Measurements from ENCODE around the gene MACO1.

GRCh38 chr1:25472471-25472870, 41.8 kb downstream of the MACO1 start:
- TF ChIP-seq TEAD4 (IDR thresholded peaks at IDR 0.05; ENCODE audit: low read depth, low read length) (no peak), RNF2 (IDR thresholded peaks at IDR 0.05; ENCODE audit: borderline replicate concordance, low read depth, low read length, missing control alignments, poor library complexity, severe bottlenecking) (no peak), CTCF (IDR thresholded peaks at IDR 0.05; ENCODE audit: control extremely low read depth in 1 of 3, insufficient read depth in 1 of 3, low read depth in 1 of 3, low read length in 3 of 3) (no peak), MAX (IDR thresholded peaks at IDR 0.05) (no peak), HDAC6 (IDR thresholded peaks at IDR 0.05; ENCODE audit: low read depth, low read length) (no peak), JUN (IDR thresholded peaks at IDR 0.05; ENCODE audit: low read depth, low read length) (no peak), ZNF274 (IDR thresholded peaks at IDR 0.05; ENCODE audit: borderline replicate concordance, extremely low read depth, low read length) (no peak), POLR2AphosphoS5 (IDR thresholded peaks at IDR 0.05; ENCODE audit: low read depth, low read length) (no peak), EZH2 (IDR thresholded peaks at IDR 0.05; ENCODE audit: low read depth, low read length, severe bottlenecking) (no peak), NRF1 (IDR thresholded peaks at IDR 0.05; ENCODE audit: low read depth, low read length) (no peak), YY1 (IDR thresholded peaks at IDR 0.05; ENCODE audit: low read depth, low read length) (no peak), SIN3A (conservative IDR thresholded peaks at IDR 0.05 in 1 of 2, IDR thresholded peaks at IDR 0.05 in 1 of 2; ENCODE audit: low read depth in 1 of 2, low read length in 2 of 2) (no peak), POLR2A (IDR thresholded peaks at IDR 0.05; ENCODE audit: control extremely low read depth in 1 of 2, low read depth in 2 of 2, low read length in 2 of 2) (no peak), CEBPB (IDR thresholded peaks at IDR 0.05; ENCODE audit: low read depth, low read length) (no peak)
